ENCODE data around the gene RAP1GDS1.

- no peak for TF ChIP-seq CTCF (optimal IDR thresholded peaks at IDR 0.05 in 1 of 3, IDR thresholded peaks at IDR 0.05 in 1 of 3, conservative IDR thresholded peaks at IDR 0.05 in 1 of 3; ENCODE audit: extremely low read depth in 1 of 3, insufficient read depth in 2 of 3, low read length in 3 of 3)
- no peak for TF ChIP-seq EZH2 (IDR thresholded peaks at IDR 0.05; ENCODE audit: low read length)
Measured at GRCh38 chr4:98359646-98360045, 98.5 kb downstream of the RAP1GDS1 start.
